ENCODE results near the gene COX20.
A peak's percentile ranks its signal among the peaks of the same experiment; 100 is the strongest.
"Not testable (repeated sequence)": the region's sequence is repeated elsewhere in the genome, so short reads cannot be mapped to it uniquely, and the experiment has no call there.

The COX20 gene

GRCh38 chr1:244835276-244836134, at the start of gene COX20:
Gene COX20 (plus strand): TSS chr1:244835658. CDS start chr1:244835715, 57 bp downstream.
- Mint-ChIP-seq H3K36me3 (ENCODE audit: low read depth) (peaks cover 44% of the 10 kb centered on the region), H3K27ac (peak within 1 kb of the TSS; percentile 100)

GRCh38 chr1:244788493-244789275, 46.8 kb upstream of the COX20 start:
- H3K4me1 Mint-ChIP-seq (ENCODE audit: low read depth) = no peaks in the 10 kb centered on the region
- H3K9me3 Mint-ChIP-seq = no peaks in the 10 kb centered on the region
- H3K27me3 Mint-ChIP-seq = no peaks in the 10 kb centered on the region
- no peak overlapping the region for H3K4me3 Mint-ChIP-seq
- H3K27ac Mint-ChIP-seq = no peak overlapping the region
- no peaks in the 10 kb centered on the region for H3K36me3 Mint-ChIP-seq (ENCODE audit: low read depth)

More at GRCh38 chr1:244835276-244836134, at the start of gene COX20:
- H3K9me3 Mint-ChIP-seq = no peaks in the 10 kb centered on the region
- peak within 1 kb of the TSS; percentile 99 for H3K4me3 Mint-ChIP-seq
- H3K4me1 Mint-ChIP-seq (ENCODE audit: low read depth) = peaks cover 61% of the 10 kb centered on the region
- no peaks in the 10 kb centered on the region for H3K27me3 Mint-ChIP-seq

- no peaks in the 10 kb centered on the region for H3K27me3 Mint-ChIP-seq
Observed at GRCh38 chr1:244789276-244789580, 46.2 kb upstream of the COX20 start.

GRCh38 chr1:244789731-244790130, 45.7 kb upstream of the COX20 start:
- Mint-ChIP-seq H3K4me3 (no peak overlapping the region), H3K9me3 (no peaks in the 10 kb centered on the region), H3K27ac (no peak overlapping the region), H3K27me3 (no peaks in the 10 kb centered on the region), H3K4me1 (ENCODE audit: low read depth) (no peaks in the 10 kb centered on the region), H3K36me3 (ENCODE audit: low read depth) (no peaks in the 10 kb centered on the region)

More at GRCh38 chr1:244789276-244789580, 46.2 kb upstream of the COX20 start:
- Mint-ChIP-seq H3K36me3 (ENCODE audit: low read depth) (no peaks in the 10 kb centered on the region), H3K9me3 (no peaks in the 10 kb centered on the region), H3K4me1 (ENCODE audit: low read depth) (no peaks in the 10 kb centered on the region), H3K4me3 (no peak overlapping the region), H3K27ac (no peak overlapping the region)

GRCh38 chr1:244791061-244791460, 44.4 kb upstream of the COX20 start:
- Mint-ChIP-seq H3K4me3 (no peak overlapping the region), H3K27me3 (no peaks in the 10 kb centered on the region), H3K27ac (no peak overlapping the region), H3K4me1 (ENCODE audit: low read depth) (no peaks in the 10 kb centered on the region), H3K9me3 (no peaks in the 10 kb centered on the region), H3K36me3 (ENCODE audit: low read depth) (no peaks in the 10 kb centered on the region)

GRCh38 chr1:244792188-244792850, 43.1 kb upstream of the COX20 start:
- no peaks in the 10 kb centered on the region for H3K27me3 Mint-ChIP-seq
- H3K27ac Mint-ChIP-seq = no peak overlapping the region
- no peaks in the 10 kb centered on the region for H3K9me3 Mint-ChIP-seq
- no peaks in the 10 kb centered on the region for H3K4me1 Mint-ChIP-seq (ENCODE audit: low read depth)
- no peak overlapping the region for H3K4me3 Mint-ChIP-seq
- H3K36me3 Mint-ChIP-seq (ENCODE audit: low read depth) = no peaks in the 10 kb centered on the region

- no peaks in the 10 kb centered on the region for H3K4me1 Mint-ChIP-seq (ENCODE audit: low read depth)
- no peak overlapping the region for H3K27ac Mint-ChIP-seq
- no peaks in the 10 kb centered on the region for H3K27me3 Mint-ChIP-seq
- H3K9me3 Mint-ChIP-seq = no peaks in the 10 kb centered on the region
- no peaks in the 10 kb centered on the region for H3K36me3 Mint-ChIP-seq (ENCODE audit: low read depth)
- H3K4me3 Mint-ChIP-seq = no peak overlapping the region
Observed at GRCh38 chr1:244794071-244794470, 41.4 kb upstream of the COX20 start.

GRCh38 chr1:244794516-244794915, 40.9 kb upstream of the COX20 start:
- H3K27ac Mint-ChIP-seq; H3K9me3 Mint-ChIP-seq; H3K4me3 Mint-ChIP-seq; H3K27me3 Mint-ChIP-seq; H3K4me1 Mint-ChIP-seq (ENCODE audit: low read depth); H3K36me3 Mint-ChIP-seq (ENCODE audit: low read depth): not testable (repeated sequence)

GRCh38 chr1:244796719-244797406, 38.6 kb upstream of the COX20 start:
- no peaks in the 10 kb centered on the region for H3K9me3 Mint-ChIP-seq
- no peaks in the 10 kb centered on the region for H3K36me3 Mint-ChIP-seq (ENCODE audit: low read depth)
- H3K4me1 Mint-ChIP-seq (ENCODE audit: low read depth) = peaks cover 4% of the 10 kb centered on the region
- no peak overlapping the region for H3K4me3 Mint-ChIP-seq
- H3K27me3 Mint-ChIP-seq = no peaks in the 10 kb centered on the region
- H3K27ac Mint-ChIP-seq = no peak overlapping the region

GRCh38 chr1:244800821-244801220, 34.6 kb upstream of the COX20 start:
- Mint-ChIP-seq H3K27ac (no peak overlapping the region), H3K9me3 (no peaks in the 10 kb centered on the region), H3K4me3 (no peak overlapping the region), H3K36me3 (ENCODE audit: low read depth) (no peaks in the 10 kb centered on the region), H3K27me3 (no peaks in the 10 kb centered on the region), H3K4me1 (ENCODE audit: low read depth) (peaks cover 4% of the 10 kb centered on the region)

- Mint-ChIP-seq H3K27ac (no peak overlapping the region), H3K4me3 (no peak overlapping the region), H3K27me3 (no peaks in the 10 kb centered on the region)
Observed at GRCh38 chr1:244801246-244801645, 34.2 kb upstream of the COX20 start.

GRCh38 chr1:244802041-244802440, 33.4 kb upstream of the COX20 start:
- no peak overlapping the region for H3K4me3 Mint-ChIP-seq
- no peaks in the 10 kb centered on the region for H3K9me3 Mint-ChIP-seq
- no peak overlapping the region for H3K27ac Mint-ChIP-seq
- no peaks in the 10 kb centered on the region for H3K36me3 Mint-ChIP-seq (ENCODE audit: low read depth)
- peaks cover 4% of the 10 kb centered on the region for H3K4me1 Mint-ChIP-seq (ENCODE audit: low read depth)
- H3K27me3 Mint-ChIP-seq = no peaks in the 10 kb centered on the region

More at GRCh38 chr1:244801246-244801645, 34.2 kb upstream of the COX20 start:
- Mint-ChIP-seq H3K9me3 (no peaks in the 10 kb centered on the region), H3K36me3 (ENCODE audit: low read depth) (no peaks in the 10 kb centered on the region), H3K4me1 (ENCODE audit: low read depth) (peaks cover 4% of the 10 kb centered on the region)

- Mint-ChIP-seq H3K9me3 (no peaks in the 10 kb centered on the region), H3K4me1 (ENCODE audit: low read depth) (peaks cover 4% of the 10 kb centered on the region), H3K36me3 (ENCODE audit: low read depth) (no peaks in the 10 kb centered on the region), H3K27me3 (no peaks in the 10 kb centered on the region), H3K27ac (no peak overlapping the region), H3K4me3 (no peak overlapping the region)
Observed at GRCh38 chr1:244802556-244803239, 32.8 kb upstream of the COX20 start.

GRCh38 chr1:244804841-244805240, 30.6 kb upstream of the COX20 start:
- H3K27ac Mint-ChIP-seq = no peak overlapping the region

More at GRCh38 chr1:244804841-244805240, 30.6 kb upstream of the COX20 start:
- Mint-ChIP-seq H3K4me1 (ENCODE audit: low read depth) (peaks cover 4% of the 10 kb centered on the region), H3K36me3 (ENCODE audit: low read depth) (no peaks in the 10 kb centered on the region), H3K4me3 (no peak overlapping the region), H3K9me3 (no peaks in the 10 kb centered on the region), H3K27me3 (no peaks in the 10 kb centered on the region)

Data from stimulated activated naive CD8-positive, alpha-beta T cell treated with anti-CD3 and anti-CD28 coated beads, Interleukin-15, Interleukin-2, amounts not matched to agents 100 ng/mL and 50 ng/mL, for 24 hours (primary cell).